Loucy (cell line): ENCODE data around the gene CA11.

Experiments used
- EZH2phosphoT487 ChIP-seq: fragments of 200-600 bp; IDR thresholded peaks from 2 replicates; pipeline ENCODE4 v1.6.1; 2018; ENCODE audit warnings: antibody characterized with exemption, mild to moderate bottlenecking, moderate library complexity, borderline replicate concordance
- TF ChIP-seq, protein P1 (sequence below): fragments of 200-600 bp; sonication (generic); conservative IDR thresholded peaks from 2 replicates; pipeline ENCODE4 v1.5.1; 2014; ENCODE audit warnings: mild to moderate bottlenecking, antibody characterized with exemption, low read length

GRCh38 chr19:48588670-48589401, 57.2 kb downstream of the CA11 start:
- no peak for TF ChIP-seq EZH2phosphoT487
- TF ChIP-seq, protein P1, sequence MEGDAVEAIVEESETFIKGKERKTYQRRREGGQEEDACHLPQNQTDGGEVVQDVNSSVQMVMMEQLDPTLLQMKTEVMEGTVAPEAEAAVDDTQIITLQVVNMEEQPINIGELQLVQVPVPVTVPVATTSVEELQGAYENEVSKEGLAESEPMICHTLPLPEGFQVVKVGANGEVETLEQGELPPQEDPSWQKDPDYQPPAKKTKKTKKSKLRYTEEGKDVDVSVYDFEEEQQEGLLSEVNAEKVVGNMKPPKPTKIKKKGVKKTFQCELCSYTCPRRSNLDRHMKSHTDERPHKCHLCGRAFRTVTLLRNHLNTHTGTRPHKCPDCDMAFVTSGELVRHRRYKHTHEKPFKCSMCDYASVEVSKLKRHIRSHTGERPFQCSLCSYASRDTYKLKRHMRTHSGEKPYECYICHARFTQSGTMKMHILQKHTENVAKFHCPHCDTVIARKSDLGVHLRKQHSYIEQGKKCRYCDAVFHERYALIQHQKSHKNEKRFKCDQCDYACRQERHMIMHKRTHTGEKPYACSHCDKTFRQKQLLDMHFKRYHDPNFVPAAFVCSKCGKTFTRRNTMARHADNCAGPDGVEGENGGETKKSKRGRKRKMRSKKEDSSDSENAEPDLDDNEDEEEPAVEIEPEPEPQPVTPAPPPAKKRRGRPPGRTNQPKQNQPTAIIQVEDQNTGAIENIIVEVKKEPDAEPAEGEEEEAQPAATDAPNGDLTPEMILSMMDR: peak; percentile 96
